HG03097 (cell line): Measurements from ENCODE around the gene HERPUD1.
A peak's percentile ranks its signal among the peaks of the same experiment; 100 is the strongest.
"Not testable (repeated sequence)": the region's sequence is repeated elsewhere in the genome, so short reads cannot be mapped to it uniquely, and the experiment has no call there.

ENCODE experiments used
- ATAC-seq: cut with Tn5 transposase; IDR thresholded peaks from one replicate; pipeline ENCODE4 v1.9.1; 2021; ENCODE audit not compliant: unreplicated experiment, low FRiP score

HERPUD1 gene

DNA sequence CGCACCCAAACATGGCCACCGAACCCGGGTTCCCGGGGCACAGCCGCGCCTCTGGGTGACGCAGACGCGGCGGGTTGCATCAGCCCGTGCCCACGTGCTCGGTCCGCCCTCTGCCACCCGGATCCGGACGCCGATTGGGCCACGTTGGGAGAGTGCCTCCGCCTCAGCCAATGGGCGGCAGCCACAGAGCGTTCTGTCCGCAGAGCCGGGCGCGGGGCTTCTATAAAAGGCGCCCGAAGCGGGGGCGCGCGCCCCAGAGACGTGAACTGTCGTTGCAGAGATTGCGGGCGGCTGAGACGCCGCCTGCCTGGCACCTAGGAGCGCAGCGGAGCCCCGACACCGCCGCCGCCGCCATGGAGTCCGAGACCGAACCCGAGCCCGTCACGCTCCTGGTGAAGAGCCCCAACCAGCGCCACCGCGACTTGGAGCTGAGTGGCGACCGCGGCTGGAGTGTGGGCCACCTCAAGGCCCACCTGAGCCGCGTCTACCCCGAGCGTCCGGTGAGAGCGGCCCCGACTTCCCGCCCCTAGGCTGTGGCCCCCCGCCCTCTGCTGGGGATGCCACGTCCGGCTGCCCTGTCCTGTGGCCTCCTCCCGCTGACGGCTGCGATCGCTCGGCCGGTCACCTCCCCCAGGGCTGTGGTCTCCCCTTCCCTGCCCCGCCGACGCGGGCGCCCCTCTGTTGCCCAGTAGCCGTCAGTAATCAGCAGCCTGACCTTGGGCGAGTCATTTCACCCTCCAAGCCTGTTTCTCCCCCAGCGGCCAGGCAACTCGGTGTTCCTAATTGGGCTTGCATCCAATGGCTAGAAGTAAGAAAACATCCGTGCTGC lies at the start of gene HERPUD1:
HERPUD1 (plus strand) TSS at position 251 of the 829 bp plus-strand sequence; CDS start at position 354, 103 bp downstream.
- ATAC-seq: peak; percentile 85

GRCh38 chr16:56883586-56883985 lies 48.4 kb upstream of the HERPUD1 start:
- ATAC-seq: no peak

GRCh38 chr16:56884026-56884582 lies 47.8 kb upstream of the HERPUD1 start:
- ATAC-seq: no peak

GRCh38 chr16:56884929-56885328 lies 47.0 kb upstream of the HERPUD1 start:
- not testable (repeated sequence) for ATAC-seq

- no peak for ATAC-seq
These were observed 46.3 kb upstream of the HERPUD1 start for GRCh38 chr16:56885446-56886162.

- no peak for ATAC-seq
These were observed 45.6 kb upstream of the HERPUD1 start for GRCh38 chr16:56886296-56886695.

DNA sequence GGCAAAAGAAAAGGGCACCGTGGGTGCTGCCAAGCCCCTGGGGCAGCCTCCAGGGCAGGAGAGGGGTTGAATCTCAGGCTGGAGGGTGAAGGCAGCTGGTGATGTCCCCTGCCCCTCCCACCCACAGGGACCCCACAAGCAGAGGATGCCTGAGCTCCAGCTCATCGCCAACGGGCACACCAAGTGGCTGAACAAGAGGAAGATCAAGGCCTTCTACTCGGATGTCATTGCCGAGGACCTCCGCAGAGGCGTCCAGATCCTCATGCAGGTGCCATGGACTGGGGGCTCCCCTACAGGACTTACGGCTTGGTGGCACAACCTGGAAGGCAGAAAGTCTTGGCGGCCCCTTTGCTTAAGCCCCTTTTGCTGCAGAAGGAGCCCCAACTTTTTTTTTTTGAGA lies 45.1 kb upstream of the HERPUD1 start:
- no peak for ATAC-seq

- no peak for ATAC-seq
These were observed 43.1 kb upstream of the HERPUD1 start for GRCh38 chr16:56888806-56889205.

DNA sequence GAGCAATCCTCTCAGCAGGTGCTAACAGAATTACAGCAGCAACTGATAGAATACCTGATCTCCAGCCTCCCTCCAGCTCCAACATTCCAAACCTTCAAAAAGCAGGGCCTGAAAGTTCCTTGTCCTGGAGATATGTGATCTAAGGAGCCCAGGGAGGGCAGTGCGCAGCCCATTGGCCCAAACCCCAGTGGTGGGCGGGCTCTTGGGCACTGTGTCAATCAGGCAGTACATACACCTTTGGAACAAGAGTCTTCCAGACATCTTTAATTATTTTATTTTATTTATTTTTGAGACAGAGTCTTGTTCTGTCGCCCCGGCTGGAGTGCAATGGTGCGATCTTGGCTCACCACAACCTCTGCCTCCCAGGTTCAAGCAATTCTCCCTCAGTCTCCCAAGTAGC lies 42.7 kb upstream of the HERPUD1 start:
- no peak for ATAC-seq

- ATAC-seq: no peak
These were observed 40.3 kb upstream of the HERPUD1 start for GRCh38 chr16:56891685-56892084.

DNA sequence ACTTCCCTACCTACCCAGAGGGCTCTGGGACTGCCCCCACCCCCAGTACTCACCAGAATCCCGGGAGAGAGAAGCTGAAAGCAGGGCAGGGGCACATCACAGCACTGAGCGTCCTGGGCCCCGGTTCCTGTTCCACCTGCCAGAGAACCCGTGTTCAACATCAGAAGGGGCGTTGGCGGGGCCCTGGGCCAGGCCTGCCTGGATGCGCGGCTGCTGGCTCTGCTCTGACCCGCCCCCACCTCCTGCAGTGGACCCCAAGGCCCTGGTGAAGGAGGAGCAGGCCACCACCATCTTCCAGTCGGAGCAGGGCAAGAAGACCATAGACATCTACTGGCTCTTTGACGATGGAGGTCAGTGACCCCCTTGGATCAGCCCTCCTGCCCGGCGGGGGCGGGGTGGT lies 39.2 kb upstream of the HERPUD1 start:
- no peak for ATAC-seq

DNA sequence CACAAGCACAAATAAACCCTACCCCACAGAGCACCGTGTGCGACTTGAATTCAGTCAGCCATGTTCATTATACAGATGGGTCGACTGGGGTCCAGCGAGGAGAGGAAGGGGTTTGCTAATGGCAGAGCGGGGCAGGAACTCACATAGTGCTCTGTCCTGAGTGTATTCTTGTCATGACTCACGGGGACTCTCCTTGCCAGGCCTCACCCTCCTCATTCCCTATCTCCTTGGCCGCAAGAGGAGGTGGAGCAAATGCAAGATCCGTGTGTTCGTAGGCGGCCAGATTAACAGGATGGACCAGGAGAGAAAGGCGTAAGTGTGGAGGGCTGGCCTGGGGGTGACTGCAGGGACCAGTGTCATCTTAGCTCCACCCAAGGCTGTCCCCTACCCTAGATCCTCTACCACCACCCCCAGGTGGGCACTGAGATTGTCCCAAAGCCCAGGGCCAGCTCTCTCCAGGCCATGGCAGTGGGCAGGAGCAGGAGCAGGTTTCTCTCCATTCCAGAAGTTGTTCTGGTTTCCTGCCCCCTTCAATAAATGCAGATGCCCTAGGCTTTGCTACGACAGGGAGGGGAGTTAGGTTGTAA lies 37.5 kb upstream of the HERPUD1 start:
- no peak for ATAC-seq

GRCh38 chr16:56895813-56896212 lies 36.1 kb upstream of the HERPUD1 start:
- no peak for ATAC-seq

DNA sequence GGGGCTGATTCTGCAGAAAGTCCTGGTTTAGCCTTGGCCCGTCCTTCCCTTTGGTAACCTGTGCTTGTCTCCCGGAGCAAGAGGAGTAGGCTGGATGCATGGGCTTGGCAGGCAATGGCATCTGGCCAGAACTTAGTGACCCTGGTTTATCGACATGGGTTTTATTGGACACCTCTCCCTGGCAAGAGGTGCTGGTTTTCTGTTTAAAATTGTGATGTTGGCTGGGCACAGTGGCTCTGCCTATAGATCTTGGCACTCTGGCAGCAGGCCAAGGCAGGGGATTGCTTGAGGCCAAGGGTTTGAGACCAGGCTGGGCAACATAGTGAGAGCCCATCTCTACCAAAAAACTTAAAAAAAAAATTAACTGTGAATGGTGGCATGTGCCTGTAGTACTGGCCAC lies 35.7 kb upstream of the HERPUD1 start:
- no peak for ATAC-seq

GRCh38 chr16:56897026-56897799 lies 34.7 kb upstream of the HERPUD1 start:
- no peak for ATAC-seq

DNA sequence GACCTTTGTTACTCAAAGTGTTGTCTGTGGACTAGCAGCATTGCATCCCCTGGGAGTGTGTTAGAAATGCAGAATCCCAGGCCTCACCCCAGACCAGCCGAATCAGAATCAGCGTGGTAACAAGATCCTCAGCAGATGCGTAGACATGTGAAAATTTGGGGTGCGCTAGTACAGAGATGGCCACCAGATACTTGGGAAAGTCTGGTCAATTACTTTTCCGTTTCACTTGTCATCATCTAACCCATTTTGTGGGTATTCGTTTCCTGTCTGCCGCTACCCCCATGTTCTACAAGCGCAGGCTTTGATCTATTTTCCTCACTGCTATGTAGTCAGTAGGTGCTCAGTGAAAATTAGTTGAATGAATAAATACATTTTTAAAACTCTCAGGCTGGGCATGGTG lies 33.1 kb upstream of the HERPUD1 start:
- ATAC-seq: no peak

GRCh38 chr16:56903866-56904265 lies 28.1 kb upstream of the HERPUD1 start:
- no peak for ATAC-seq

DNA sequence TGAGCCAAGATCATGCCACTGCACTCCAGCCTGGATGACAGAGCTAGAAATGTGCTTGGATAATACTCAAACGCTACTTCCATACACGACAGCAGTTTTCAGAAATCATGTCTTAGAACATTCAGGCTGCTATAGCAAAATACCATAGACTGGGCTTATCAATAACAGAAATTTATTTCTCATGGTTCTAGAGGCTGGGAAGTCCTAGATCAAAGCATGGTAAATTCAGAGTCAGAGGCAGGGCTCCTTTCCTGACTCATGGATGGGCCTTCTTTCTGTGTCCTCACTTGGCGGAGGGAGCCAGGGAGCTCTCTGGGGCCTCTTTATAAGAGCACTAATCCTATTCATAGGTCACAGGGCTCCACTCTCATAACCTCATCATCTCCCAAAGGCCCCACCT lies 24.5 kb upstream of the HERPUD1 start:
- no peak for ATAC-seq

DNA sequence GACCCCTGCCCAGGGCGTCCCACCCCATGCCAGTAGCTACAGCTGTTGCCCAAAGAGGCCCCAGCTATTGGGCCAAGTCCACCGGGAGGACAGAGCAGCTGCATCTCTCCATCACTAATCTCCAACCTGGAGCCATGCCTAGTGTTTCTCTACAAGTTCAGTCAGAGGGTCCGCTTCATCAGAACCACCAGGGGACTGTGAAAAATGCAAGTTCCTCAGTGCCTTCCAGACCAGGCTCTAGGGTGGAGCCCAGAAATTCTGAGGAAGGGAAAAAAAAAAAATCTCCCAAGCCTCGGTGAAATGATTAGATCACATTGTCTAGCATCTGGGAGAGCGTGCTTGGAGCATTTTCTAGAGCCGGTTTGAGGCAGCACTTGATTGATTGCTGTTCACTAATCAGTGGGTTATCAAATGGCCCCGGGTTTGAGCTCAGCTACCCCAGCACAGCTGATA lies 22.4 kb upstream of the HERPUD1 start:
- no peak for ATAC-seq

DNA sequence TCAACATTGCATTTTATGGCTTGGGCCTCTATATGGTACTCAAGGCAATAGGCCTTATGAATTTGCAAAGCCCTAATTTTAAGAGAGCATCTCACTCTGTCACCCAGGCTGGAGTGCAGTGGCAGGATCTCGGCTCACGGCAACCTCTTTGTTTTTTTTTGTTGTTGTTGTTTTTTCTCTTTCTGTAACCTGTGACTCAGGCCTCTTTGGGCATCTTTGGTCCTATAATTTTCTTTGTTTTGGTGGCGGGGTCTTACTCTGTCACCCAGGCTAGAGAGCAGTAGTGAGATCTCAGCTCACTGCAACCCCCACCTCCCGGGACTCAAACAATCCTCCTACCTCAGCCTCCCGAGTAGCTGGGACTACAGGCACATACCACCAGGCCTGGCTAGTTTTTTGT lies 21.8 kb upstream of the HERPUD1 start:
- no peak for ATAC-seq
